Measurements from ENCODE around the gene MTHFD1.

DNA sequence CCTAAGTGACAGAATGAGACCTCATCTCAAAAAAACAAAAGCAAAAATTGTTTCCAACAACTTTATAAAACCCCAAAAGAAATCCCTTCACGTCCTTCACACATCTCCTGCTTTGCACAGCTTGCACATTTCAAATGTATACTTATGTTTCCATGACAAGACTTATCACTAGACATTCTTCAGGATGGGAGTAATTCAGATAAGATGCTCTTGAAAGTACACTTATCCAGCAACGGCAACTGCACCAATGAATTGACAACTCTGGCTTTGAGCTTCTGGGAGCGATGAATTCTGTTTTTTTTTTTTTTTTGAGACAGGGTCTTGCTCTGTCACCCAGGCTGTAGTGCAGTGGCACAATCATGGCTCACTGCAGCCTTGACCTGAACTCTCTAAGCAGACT is 46.4 kb downstream of the MTHFD1 start:
- TF ChIP-seq, protein P1, sequence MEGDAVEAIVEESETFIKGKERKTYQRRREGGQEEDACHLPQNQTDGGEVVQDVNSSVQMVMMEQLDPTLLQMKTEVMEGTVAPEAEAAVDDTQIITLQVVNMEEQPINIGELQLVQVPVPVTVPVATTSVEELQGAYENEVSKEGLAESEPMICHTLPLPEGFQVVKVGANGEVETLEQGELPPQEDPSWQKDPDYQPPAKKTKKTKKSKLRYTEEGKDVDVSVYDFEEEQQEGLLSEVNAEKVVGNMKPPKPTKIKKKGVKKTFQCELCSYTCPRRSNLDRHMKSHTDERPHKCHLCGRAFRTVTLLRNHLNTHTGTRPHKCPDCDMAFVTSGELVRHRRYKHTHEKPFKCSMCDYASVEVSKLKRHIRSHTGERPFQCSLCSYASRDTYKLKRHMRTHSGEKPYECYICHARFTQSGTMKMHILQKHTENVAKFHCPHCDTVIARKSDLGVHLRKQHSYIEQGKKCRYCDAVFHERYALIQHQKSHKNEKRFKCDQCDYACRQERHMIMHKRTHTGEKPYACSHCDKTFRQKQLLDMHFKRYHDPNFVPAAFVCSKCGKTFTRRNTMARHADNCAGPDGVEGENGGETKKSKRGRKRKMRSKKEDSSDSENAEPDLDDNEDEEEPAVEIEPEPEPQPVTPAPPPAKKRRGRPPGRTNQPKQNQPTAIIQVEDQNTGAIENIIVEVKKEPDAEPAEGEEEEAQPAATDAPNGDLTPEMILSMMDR (IDR thresholded peaks at IDR 0.05) = no peak
- TF ChIP-seq POLR2A (IDR thresholded peaks at IDR 0.05) = no peak
